Hepatocyte (in vitro differentiated cells): Measurements from ENCODE around the gene ERBB4.

Experiments used
- CTCF ChIP-seq: fragments of 200-600 bp; sonication (generic); IDR thresholded peaks from 2 replicates; pipeline ENCODE4 v1.5.1; 2016; ENCODE audit warnings: antibody characterized with exemption, mild to moderate bottlenecking; ENCODE audit not compliant: poor library complexity
- EZH2 ChIP-seq: fragments of 200-600 bp; sonication (generic); IDR thresholded peaks from 2 replicates; pipeline ENCODE4 v1.6.1; 2016; ENCODE audit warnings: antibody characterized with exemption, mild to moderate bottlenecking, borderline replicate concordance
- EZH2phosphoT487 ChIP-seq: fragments of 200-600 bp; sonication (generic); IDR thresholded peaks from one replicate; pipeline ENCODE4 v1.6.1; 2018; ENCODE audit warnings: antibody characterized with exemption, mild to moderate bottlenecking, low read depth, moderate library complexity; ENCODE audit not compliant: unreplicated experiment, severe bottlenecking

DNA sequence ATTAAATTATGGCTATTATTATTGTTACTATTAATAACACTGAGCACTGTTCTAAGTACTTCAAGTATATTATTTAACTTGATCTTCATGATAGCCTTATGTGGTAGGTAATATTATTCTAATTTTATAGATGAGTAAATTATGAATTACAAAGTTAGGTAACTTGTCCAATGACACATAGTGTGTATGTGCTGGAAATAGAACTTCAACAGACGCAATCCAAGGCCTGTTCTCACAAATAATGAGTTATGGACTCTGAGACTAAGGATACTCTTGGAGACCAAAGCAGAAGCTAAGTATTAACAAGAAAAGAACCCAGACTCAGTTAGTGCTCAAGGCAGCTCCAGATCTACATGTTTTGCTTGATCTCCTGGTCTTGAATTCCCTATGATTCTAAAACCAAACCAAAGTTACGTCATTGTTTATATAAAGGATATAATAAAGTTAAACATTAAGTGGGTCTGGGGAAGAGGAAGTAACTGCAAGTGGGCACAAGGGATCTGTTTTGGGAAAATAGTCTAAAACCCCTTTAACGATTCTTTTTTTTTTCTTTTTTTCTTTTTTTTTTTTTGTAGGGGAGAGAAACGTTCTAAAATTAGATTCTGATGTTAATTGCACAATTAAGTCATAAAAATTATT lies 211.3 kb downstream of the ERBB4 start:
- TF ChIP-seq CTCF: no peak
- no peak for TF ChIP-seq EZH2
- no peak for TF ChIP-seq EZH2phosphoT487
